ENCODE results near the gene CXXC5.
A peak's percentile ranks its signal among the peaks of the same experiment; 100 is the strongest.

CXXC5 gene

DNA sequence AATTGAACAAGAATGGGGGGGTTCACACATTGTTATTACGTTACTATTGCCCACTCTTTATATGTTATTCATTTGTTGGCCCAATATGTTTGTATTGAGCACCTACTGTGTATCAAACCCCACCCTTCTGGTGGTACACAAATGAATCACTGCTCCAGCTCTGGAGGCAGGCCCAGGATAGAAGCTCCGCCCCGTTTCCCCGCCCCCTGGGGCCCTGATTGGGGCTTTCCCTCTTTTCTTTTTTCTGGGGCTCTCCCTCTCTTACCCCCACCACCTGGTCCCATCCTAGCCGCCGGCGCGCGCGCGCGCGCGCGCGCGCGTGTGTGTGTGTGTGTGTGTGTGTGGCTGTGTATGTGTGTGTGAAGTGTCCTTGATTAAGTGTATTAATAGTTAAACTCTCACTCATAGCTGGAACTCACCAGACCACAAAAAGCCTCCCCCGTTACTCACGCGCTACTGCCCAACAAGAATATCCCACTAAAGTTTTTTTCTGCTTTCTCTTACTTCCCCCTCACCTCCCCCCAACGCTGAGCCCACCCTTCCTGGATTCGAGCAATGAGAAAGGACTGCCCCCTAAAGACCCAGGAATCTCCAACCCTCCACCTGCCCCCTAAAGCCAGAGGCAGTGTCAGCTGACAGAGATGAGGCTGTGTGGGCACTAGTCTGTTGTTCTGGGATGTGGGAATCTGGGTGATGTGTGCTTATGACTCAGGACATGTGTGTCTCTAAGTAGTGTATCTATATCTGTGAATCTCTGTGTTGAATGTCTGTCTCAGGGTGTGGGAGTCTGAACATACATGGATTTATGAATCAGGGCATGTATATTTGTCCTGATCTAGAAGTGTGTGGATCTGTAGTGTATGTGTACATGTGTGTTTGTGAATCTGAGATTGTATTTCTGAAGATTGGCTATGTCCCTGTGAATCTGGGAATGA lies 4.0 kb downstream of the CXXC5 start:
- peak; percentile 81 for DNase-seq (ENCODE audit: low spot score)

DNA sequence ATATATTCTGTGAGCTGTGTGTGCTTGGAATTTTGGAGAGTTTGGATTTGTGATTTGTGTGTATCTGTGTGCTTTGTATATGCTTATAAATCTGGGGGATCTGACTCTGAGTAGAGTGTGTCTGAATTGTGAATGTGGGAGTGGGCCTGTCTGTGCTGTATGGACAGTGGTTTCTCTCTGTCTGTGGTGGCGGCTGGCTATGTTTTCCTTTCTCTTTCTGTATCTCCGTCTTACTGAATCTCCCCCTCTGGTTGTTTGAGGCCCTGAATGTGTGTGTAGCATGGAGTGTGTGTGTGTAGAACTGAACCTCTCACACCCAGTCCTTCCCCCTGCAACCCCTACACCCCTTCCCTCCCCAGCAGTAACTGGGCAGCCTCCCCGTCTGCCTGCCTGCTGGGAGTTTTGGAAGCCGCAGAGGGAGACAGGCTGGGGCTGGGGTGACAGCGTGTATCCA lies 4.7 kb downstream of the CXXC5 start:
- DNase-seq (ENCODE audit: low spot score) = no peak

DNA sequence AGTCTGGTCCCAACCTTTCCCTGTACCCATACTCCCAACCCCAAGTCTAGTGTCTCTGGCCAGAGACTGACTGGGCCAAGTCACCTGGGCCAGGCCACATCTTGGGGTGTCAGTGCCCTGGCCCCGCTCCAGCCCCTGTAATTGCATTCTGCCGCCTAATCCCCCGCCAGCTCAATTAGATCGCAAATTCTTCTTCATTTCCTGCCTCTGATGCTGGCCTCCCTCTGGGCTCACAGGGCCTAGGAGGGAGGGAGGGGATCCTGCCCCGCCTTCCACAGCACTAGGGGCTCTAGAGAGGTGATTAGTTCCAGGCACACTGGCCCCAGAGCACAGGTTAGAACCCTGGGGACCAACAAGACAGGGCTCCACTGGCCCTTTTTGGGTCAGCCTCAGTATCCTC lies 5.5 kb downstream of the CXXC5 start:
- DNase-seq (ENCODE audit: low spot score) = no peak

DNA sequence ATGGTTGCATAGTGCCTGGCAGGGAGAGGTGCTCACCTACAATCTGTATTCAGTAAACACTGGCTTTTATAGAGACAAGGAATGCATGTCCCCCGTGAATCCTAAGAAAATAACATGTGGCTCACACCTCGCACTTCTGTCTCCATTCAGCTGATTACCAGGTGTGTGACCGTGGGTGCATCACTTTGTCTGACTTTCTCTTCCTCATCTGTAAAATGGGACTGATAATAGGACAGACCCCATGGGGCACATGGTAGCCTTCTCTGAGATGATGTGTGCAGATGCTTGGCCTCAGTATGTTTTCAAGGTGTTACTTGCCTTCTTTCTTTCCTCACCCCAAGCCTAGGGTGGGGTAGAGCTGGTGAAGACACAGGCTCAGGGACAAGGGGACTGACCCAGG lies 6.3 kb downstream of the CXXC5 start:
- no peak for DNase-seq (ENCODE audit: low spot score)

DNA sequence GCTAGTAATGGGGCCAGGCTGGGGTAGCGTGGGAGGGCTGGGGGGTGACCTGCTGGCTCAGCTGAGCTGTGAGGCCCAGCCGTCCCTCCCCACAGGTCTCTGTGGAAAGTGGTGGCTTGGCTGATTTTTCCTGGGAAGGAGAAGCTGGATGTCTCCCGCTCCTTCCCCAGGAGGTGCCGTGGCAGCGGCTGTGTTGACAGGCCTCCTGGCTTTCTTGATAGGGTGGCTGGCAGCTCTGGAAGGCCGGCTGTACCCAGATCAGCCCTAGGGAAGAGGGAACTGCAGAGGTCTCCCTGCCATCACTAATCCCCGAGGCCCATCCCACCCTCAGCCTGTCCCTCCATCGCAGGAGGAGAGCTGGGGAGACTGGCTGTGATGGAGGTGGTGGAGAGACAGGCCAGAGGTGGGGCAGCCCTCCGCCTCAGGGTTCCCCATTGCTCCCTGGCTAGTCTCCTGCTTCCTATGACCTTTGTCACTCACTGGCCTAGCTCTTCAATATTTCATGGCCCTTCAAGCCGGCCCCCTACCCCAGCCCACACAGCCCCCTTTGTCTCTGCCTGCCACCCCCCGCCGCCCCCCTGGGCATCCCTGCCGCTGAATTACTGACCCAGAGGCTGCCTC lies 6.8 kb downstream of the CXXC5 start:
- DNase-seq (ENCODE audit: low spot score) = no peak

DNA sequence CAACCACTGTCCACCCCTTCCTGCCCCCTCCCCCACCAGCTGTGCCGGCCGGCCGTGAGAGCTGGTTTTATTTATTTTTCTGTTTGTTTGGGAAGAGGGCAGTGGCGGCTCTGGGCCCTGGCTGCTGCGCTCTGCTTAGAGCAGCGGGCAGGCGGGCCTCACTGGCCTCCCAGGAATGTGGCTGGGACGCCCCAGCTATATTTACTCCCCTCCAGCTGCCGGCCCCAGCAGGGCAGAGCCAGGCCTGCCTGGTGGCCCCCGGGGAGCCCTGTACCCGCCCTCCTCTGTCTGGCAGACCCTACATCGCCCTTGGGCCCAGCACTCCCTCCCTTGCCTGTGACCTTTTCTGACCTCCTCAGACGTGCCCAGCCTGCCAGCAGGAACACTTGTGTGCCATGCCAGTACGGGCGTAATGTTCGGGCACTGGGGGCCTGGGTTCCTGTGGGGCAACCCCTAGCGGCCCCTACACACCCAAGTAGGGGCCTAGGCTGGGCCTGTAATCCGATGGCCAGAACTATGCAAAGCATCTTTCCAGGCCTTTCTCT lies 7.7 kb downstream of the CXXC5 start:
- DNase-seq (ENCODE audit: low spot score) = no peak

DNA sequence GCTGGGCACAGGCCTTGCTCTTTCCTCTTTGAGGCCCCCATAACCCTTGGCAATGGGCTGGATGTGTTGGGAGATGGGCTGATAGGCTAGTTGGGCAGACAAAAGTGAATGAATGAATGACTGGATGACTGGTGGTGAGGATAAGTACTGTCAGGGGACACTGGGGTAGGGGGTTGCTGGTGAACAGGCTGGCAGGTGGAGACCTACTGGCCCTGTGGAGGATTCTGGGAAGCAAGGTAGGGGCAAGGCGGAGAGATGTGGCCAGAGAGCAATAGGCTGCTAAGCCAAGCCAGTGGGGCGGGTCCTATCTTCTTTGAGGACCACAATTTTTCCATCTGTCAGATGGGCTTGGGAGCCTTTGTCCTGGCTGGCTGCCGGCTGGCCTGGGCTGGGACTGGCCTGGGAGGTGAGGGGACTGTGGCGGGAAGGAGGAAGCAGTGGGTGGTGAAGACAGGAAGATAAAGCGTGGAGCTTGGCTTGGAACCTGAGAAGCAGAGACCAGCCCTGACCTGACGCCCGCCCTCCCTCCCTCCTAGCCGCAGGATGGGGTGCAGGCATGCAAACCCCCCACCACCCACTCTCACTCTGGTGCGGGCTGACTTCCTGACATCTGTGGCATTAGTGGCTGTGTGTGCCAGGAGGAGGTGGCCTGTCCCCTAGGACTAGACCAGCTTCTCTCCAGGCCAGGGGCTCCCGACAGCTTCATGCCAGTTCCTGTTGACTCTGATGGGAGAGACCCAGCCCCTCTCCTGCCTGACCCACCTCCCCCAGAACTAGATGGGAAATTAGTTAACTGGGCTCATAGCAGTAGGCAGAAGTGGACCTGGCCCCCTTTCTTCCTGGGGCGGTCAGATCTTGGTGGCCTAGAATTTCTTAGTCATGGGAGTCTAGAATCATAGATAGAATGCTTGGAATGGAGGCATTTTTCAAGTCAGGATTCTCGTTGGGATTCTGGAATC lies 9.5 kb downstream of the CXXC5 start:
- DNase-seq (ENCODE audit: low spot score) = no peak

DNA sequence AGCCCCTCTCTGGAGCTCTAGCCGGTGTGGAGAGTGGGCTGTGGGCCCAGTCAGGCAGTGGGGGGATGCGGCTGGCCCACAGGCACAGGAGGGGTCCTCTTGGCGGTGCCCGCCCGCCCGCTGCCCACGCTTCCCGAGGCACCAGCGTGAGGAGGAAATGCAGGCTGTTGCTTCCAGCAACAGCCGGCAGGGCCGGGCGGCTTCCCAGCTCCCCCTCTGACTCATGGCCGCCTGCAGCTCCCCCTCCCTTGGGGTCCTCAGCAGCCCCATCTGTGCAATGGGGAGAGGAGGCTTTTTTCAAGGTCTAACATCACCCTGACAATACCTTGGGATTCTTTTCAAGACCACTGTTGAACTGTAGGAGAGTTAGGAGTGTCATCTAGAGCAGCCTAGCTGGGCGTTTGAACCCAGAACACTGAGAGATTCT lies 10.4 kb downstream of the CXXC5 start:
- no peak for DNase-seq (ENCODE audit: low spot score)

DNA sequence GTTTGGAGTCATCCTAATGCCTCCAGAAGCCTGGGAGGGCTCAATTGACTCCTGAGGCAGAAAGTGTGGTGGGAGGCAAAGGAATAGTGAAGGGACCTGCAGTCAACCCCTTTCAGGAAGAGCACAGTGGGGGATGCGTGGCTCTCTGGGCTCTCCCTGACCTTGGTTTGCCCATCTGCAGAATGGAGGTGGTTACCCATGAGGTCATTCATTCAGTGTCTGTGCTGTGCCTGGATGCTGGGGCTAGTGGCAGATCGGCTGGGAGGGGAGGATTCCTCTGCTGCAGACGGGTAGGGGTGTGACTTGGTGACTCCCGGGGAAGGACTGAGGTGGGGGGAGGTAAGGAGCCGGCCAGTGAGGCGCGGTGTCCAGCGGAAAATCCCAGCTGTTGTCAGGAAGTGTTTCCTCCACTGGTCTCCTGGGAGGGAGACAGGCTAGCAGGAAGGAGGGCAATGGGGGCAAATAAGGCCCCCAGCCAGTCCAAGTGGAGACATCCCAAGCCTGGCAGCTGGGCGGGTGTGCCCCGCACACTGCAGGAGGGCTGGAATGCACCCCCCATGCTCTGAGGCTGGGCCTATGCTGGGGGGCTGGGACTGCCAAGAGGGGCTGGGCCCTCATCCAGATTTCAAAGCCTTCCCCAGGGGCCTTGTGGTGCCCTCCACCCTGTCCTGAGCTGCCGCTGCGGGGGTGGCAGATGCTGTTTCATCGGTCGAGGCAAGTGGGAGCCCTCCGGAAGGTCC lies 10.9 kb downstream of the CXXC5 start:
- no peak for DNase-seq (ENCODE audit: low spot score)

DNA sequence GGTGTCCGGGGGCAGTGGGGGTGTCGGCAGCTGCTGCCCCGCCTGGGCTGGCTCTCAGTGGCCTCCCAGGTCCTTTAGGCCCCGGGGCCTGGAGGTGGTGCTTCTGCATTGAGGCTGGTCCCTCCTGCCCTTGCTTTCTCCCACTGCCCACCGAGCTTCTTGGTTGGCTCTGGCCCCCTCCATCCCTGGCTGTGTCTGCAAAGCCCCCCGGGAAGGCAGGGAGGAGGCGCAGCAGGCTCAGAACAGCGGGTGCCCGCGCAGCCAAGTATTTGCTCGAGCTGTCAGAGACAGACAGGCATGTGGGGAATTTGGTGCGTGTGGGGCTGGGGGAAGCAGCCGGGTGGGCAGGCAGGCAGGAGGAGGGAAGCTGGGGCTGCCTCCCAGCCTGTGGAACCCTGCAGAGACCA lies 11.5 kb downstream of the CXXC5 start:
- DNase-seq (ENCODE audit: low spot score) = no peak

DNA sequence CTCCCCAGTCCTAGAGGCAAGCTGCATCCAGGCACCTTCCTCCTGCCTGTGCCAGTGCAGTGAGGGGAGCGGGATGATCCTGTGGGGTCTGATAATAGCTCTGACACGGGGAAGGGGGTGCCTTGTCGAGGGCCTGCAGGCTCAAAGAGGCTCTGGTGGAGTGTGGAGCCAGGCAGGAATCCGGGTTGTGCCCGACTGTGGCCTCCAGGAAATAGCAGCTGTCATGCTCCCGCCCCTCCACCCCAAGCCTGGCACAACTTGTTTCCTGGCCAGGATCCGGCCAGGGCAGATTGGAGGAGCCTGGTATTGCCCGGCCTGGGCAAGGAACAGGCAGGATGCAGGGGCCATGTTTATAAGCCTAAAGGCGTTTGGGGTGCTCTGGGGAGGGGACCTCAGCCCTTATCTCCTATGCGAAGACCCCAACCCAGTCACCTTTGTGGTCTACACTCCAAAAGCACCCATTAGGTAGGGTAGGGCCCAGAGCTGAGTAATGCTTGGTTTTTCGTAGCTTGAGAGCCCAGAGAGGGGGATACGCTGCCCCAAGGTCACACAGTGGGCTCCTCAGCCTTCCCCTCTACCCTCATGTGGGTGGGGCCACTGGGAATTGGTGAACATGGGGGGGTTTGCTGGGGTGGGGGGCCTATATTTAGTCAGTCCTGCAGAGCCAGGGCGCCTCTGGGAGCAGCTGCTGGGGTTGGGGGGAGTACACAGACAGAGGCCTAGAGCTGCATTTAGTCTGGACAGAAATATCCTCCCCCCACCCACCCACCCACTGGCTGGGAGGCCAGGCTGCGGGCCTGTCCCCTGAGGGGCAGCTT lies 12.2 kb downstream of the CXXC5 start:
- no peak for DNase-seq (ENCODE audit: low spot score)

DNA sequence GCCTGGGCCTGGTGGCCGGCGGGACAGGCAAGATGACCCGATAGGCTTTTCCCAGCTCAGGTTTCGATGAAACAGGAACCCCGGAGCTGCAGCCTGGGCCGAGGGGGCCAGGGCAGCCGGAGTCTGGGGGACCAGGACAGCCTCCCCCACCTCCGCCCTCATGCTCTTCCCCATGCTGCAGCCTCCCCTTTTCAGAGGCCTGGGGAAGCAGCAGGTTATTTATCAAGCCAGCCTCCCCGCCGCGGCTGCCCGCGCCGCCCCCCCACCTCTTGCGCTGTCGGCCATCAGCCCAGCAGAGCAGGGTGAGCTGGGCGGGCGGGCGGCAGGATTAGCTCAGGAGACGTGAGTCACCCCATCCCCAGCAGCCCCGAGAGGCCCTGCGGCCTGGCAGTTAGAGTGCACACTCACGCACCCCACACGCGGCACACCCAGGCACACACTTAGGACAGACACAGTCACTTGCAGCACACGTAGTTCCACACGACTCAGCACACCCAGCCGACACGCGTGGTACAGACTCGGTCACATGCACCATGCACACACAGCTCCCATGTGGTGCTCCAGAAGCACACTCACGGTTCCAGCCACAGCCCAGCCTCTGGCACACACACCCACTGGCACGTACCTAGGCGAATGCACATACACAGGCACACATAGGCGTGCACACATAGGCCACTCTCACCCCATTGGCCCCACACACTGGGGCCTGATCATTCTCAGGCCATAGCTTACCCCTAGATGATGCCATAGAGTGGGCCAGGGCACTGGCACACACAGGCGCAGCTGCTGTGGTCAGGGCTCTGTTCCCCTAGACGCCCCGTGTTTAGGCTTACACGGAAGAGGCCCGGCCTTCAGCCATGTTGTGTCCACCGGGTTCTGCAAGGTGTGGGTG lies 13.0 kb downstream of the CXXC5 start:
- no peak for DNase-seq (ENCODE audit: low spot score)

DNA sequence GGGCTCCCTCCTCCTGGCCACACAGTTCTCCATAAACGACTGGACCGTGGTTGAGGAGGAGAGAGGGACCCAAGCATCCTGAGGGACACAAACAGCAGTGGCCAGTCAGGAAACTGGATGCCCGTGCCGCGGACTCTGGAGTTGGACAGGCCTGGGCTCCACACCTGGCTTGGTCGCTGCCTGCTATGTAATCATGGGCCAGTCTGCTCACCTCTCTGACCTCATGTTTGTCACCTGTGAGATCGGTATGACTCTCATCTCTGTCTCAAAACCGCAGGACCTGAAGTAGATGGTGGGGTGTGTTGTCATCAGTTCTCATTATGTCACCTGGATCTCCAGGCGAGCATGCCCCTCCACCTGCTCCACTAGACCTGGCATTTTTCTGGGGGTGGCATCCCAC lies 14.5 kb downstream of the CXXC5 start:
- no peak for DNase-seq (ENCODE audit: low spot score)

DNA sequence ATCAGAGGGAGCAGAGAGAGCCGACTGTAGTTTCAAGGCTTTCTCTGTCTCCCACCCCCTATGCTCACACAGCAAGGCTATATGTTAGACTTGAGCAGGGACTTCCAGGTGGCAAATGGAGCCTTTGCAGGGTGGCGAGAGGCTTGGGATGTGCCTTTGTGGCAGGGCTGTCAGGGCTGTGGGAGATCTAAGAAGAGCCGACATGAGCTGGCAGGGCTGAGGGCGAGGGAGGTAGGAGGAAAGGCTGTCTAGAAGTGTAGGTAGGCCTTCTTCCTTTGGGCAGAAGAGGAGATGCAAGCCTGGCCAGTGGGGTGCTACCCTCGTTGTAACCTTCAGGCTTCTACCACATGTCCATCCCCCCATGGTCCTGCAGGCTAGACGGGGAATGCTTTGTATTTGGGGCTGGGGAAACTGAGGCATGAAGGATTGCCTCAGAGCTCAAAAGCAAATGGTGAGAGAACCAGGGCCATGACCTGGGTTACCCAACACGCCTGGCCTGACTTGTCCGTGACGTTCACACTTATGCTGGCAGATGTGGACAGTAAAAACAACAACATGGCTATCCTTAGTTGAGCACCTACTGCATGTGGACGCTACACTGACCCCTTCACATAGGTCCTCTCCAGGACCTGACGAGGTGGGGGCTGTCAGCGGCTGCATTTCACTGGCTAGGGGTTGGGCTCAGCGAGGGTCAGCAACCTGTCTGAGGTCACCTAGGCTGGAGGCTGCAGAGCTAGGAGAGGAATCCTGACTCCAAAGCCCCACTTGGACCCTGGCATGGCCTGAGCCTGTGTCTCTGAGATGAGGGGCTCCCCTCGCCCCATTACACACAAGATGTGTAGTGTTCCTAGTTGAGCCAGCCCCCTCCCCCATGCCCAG lies 15.3 kb downstream of the CXXC5 start:
- DNase-seq (ENCODE audit: low spot score) = no peak

DNA sequence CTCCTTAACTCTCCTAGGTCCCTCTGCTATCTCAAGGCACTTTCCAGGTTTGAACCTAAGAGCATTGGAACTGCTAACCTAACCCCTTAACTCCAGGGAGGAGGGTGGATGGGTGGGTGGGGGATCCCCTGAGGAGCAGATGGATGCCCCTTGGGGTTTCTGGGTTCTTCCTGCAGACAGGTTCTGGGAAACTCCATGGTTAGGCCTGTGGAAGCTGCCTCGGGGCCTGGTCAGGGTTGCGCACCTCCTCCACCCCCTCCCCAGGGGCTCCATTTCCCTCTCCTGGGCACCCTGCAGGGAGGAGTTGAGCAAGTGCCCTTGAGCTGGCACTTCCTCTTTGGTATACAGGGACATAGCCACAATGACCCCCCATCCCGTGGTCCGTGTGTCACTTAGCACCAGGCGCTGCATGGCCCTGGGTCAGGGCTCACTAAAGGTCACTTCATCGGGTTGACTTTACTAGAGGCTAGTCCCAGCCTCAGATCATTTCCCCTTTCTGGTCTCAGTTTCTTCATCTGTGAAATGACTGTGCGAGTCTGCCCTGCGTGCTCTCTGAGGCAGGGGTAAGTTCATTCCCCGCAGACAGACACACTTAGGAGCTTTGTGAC lies 16.0 kb downstream of the CXXC5 start:
- no peak for DNase-seq (ENCODE audit: low spot score)

DNA sequence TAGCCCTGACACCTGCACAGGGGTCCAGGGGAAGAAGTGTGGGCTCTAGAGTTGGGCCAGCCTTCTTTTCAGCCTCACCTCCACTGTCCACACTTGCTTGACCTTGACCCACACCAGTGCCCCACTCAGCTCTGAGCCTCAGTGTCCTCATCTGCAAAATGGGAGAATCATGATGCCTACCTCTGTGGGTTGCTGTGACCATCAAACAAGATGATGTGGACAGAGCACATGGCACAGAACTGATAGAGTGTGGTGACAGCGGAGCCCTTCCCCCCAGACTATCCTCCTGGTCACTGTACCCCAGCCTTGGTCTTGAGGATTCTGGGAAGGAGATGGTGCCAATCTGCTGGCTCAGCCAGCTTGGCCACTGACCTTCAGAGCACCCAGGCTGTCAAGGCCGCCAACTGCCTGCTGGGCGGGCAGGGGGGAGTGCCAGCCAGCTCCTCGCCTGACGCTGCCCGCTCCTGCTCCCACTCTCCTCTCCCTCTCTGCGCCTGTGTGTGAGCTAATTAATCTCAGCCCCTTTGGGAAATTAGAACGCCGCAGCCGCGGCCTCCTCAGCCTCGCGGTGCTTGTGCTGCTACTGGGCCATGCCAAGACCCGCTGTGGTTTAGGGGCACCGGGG lies 16.7 kb downstream of the CXXC5 start:
- DNase-seq (ENCODE audit: low spot score) = no peak

DNA sequence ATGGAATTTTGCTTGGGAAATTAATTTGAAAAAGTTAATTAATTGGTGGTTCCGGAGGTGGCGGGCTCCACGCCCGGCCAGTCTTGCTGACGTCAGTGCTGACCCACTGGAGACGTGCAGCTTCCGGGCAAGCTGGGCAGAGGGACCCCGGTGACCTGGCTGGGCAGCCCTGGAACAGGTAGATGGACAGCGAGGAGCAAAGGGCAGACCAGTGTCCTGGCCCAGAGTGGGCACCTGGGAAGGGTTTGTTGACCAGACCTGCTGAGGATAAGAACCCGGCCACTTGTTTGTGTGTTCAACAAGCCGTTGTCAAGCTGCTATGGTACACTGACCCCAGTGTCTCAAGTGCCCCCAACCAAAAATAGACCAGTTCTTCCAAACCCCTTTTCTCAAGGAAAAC lies 17.5 kb downstream of the CXXC5 start:
- no peak for DNase-seq (ENCODE audit: low spot score)

Measured in HuH-7.5 (cell line).